NK-92 (cell line): ENCODE data around the gene TMEM161A.
"Not testable (repeated sequence)": the region's sequence is repeated elsewhere in the genome, so short reads cannot be mapped to it uniquely, and the experiment has no call there.

Experiments used
- DNase-seq: peaks from one replicate; lab custom pipeline; 2025; ENCODE audit not compliant: unreplicated experiment; lab: John Stamatoyannopoulos, UW

TMEM161A gene

GRCh38 chr19:19155495-19156219 is 17.4 kb upstream of the TMEM161A start:
- DNase-seq = no peak

- DNase-seq = no peak
These were observed 16.7 kb upstream of the TMEM161A start for GRCh38 chr19:19154768-19155494.

GRCh38 chr19:19152668-19153384 is 14.5 kb upstream of the TMEM161A start:
- DNase-seq = no peak

- no peak for DNase-seq
These were observed 13.1 kb upstream of the TMEM161A start for GRCh38 chr19:19151418-19151817.

GRCh38 chr19:19149435-19149834 is 11.2 kb upstream of the TMEM161A start:
- no peak for DNase-seq

GRCh38 chr19:19148504-19148903 is 10.2 kb upstream of the TMEM161A start:
- not testable (repeated sequence) for DNase-seq

- DNase-seq = no peak
These were observed 9.1 kb upstream of the TMEM161A start for GRCh38 chr19:19147344-19147743.

- DNase-seq = no peak
These were observed 8.6 kb upstream of the TMEM161A start for GRCh38 chr19:19146865-19147264.

- DNase-seq = no peak
These were observed 7.7 kb upstream of the TMEM161A start for GRCh38 chr19:19145684-19146608.

- no peak for DNase-seq
These were observed 7.0 kb upstream of the TMEM161A start for GRCh38 chr19:19145281-19145680.

GRCh38 chr19:19142347-19142746 is 4.1 kb upstream of the TMEM161A start:
- no peak for DNase-seq

- DNase-seq = no peak
These were observed 2.2 kb upstream of the TMEM161A start for GRCh38 chr19:19140476-19140875.

GRCh38 chr19:19139876-19140229 is 1.6 kb upstream of the TMEM161A start:
- no peak for DNase-seq

- DNase-seq = no peak
These were observed 646 bp downstream of the TMEM161A start for GRCh38 chr19:19137556-19138108.

- DNase-seq = not testable (repeated sequence)
These were observed 2.6 kb downstream of the TMEM161A start for GRCh38 chr19:19135713-19136112.

GRCh38 chr19:19134687-19135158 is 3.6 kb downstream of the TMEM161A start:
- no peak for DNase-seq

GRCh38 chr19:19133985-19134384 is 4.3 kb downstream of the TMEM161A start:
- no peak for DNase-seq

- DNase-seq = no peak
These were observed 5.4 kb downstream of the TMEM161A start for GRCh38 chr19:19132912-19133311.

GRCh38 chr19:19131989-19132388 is 6.3 kb downstream of the TMEM161A start:
- no peak for DNase-seq

- DNase-seq = no peak
These were observed 12.2 kb downstream of the TMEM161A start for GRCh38 chr19:19126102-19126501.
